Measurements from ENCODE around the gene CCL24.
"Not testable (repeated sequence)": the region's sequence is repeated elsewhere in the genome, so short reads cannot be mapped to it uniquely, and the experiment has no call there.

The CCL24 gene

GRCh38 chr7:75779516-75779915 lies 34.1 kb downstream of the CCL24 start:
- not testable (repeated sequence) for DNase-seq

- DNase-seq: not testable (repeated sequence)
These were observed 34.6 kb downstream of the CCL24 start for GRCh38 chr7:75779035-75779434.

- DNase-seq: peak; percentile 27 to 76
These were observed 37.2 kb downstream of the CCL24 start for GRCh38 chr7:75776295-75776971.

DNA sequence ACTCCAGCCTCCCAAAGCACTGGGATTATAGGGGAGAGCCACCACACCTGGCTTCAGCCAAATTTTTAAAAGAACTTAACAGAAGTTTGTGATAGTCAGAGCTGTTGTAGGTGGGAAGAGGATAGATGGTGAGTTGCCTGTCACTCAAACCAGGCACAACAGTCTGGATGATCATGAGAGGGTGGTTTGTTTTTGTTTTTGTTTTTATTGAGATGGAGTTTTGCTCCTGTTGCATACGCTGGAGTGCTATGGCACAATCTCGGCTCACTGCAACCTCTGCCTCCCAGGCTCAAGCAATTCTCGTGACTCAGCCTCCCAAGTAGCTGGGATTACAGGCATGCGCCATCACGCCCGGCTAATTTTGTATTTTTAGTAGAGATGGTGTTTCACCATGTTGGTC lies 39.6 kb downstream of the CCL24 start:
- DNase-seq: not testable (repeated sequence)

DNA sequence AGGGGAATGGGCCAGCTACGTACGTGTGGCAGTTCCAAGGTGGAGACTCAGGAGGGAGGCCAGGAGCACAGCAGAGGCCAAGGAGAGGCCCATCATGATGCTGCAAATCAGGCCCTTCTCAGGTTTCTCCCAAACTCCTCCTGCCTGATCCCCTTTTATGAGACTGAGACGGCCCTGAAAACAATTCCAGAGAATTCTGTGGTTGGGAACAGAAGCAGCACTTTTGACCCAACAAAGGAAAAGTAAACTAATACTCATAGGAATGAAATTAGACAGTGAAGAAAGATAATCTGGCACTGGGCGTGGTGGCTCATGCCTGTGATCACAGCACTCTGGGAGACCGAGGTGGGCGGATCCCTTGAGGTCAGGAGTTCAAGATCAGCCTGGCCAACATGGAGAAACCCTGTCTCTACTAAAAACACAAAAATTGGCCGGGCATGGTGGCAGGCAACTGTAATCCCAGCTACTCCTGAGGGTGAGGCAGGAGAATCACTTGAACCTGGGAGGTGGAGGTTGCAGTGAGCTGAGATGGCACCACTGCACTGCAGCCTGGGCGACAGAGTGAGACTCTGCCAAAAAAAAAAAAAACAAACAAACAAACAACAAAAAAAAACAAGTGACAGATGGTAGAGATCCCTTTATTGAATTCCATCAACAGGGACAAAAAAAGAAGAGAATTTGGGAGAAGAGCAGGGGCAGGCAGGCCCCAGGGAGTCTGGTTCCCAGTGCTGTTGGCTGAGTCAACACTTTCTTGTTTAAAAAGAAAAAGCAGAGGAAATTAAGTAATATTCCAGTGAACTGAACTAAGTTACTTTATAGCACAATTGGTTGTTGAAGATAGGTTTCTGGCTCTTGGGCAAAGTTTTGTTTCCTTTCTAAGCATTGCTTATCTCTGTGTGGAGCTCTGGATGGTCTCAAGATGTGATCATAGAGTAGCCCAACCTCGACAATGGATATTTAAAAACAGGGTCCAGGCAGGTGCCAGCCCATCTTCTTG lies 41.2 kb downstream of the CCL24 start, which contains the start of gene CCL26:
Gene CCL26 (minus strand): TSS at position 131 of the 997 bp plus-strand sequence. CDS start 35 bp downstream, at position 96.
- DNase-seq: no peak

GRCh38 chr7:75771224-75771623 lies 42.4 kb downstream of the CCL24 start:
- no peak for DNase-seq

- no peak for DNase-seq
These were observed 51.2 kb downstream of the CCL24 start for GRCh38 chr7:75762350-75762917.

- DNase-seq: not testable (repeated sequence)
These were observed 51.8 kb downstream of the CCL24 start for GRCh38 chr7:75761801-75762200.

Data from stimulated activated CD4-positive, alpha-beta T cell treated with anti-CD3 and anti-CD28 coated beads, Interleukin-4, amount 100 ng/mL, for 4 hours (primary cell).